ENCODE measurements around the gene C10orf143. TPM values are rescaled to one million over a fixed set of nuclear protein-coding genes. Genes with fewer than 3 reads are reported as not detected.

The C10orf143 gene
- total and polyA plus RNA-seq, 2 of the 8 experiments (the other 6 are each of a cell fraction or from before 2014, with no cell fraction given), result 1.6 to 2.0 TPM

GRCh38 chr10:130041451-130042371, 68.9 kb downstream of the C10orf143 start:
- no peak overlapping the region for H4K8ac ChIP-seq (ENCODE audit: extremely low read depth, insufficient read depth, low read length)
- no peak overlapping the region for H3K23ac ChIP-seq (ENCODE audit: insufficient read length)
- no peak overlapping the region for H2BK20ac ChIP-seq (ENCODE audit: low read length)
- no peaks in the 10 kb centered on the region; a peak in 1 of 4 replicates for H3K9me3 ChIP-seq (ENCODE audit: insufficient read depth in 2 of 2, low read depth in 1 of 2, low read length in 1 of 2)
- H3K4me1 ChIP-seq (replicated peaks in 1 of 4; ENCODE audit: control insufficient read depth in 3 of 4, insufficient read depth in 4 of 4, low read length in 3 of 4), result peaks cover 0 to 4% (median 0%) of the 10 kb centered on the region in 4 experiments; a peak in 2 of 7 replicates
- H2BK120ac ChIP-seq (replicated peaks; ENCODE audit: low read depth, low read length), result no peak overlapping the region
- H3K56ac ChIP-seq (replicated peaks; ENCODE audit: insufficient read length, low read depth, low read length), result no peak overlapping the region
- no peak overlapping the region for H3K27ac ChIP-seq (ENCODE audit: low read depth, low read length)
- peaks cover 0 to 2% (median 0%) of the 10 kb centered on the region in 4 experiments; a peak in 1 of 7 replicates for H3K27me3 ChIP-seq (replicated peaks in 1 of 4; ENCODE audit: control insufficient read depth in 3 of 4, extremely low read depth in 1 of 4, insufficient read depth in 3 of 4, low read length in 3 of 4)
- no peaks in the 10 kb centered on the region for H3K79me2 ChIP-seq (ENCODE audit: control insufficient read depth in 1 of 2, insufficient read depth in 2 of 2, low read length in 2 of 2)
- no peak overlapping the region for H3K4me3 ChIP-seq (ENCODE audit: extremely low read depth in 1 of 4, insufficient read depth in 2 of 4, low read depth in 3 of 4, low read length in 4 of 4)
- ChIA-PET POLR2A (ENCODE audit: partially characterized antibody) (interaction anchor here (1.2 kb wide), 1 partner anchor 86 kb away, joined by 3 read pairs; no protein-coding TSS in a partner anchor), CTCF (ENCODE audit: partially characterized antibody) (interaction anchor here (0.6 to 1.4 kb wide), 3 partner anchors 34 to 1838 kb away, joined by 3 read pairs; no protein-coding TSS in a partner anchor)
- H4K20me1 ChIP-seq (replicated peaks in 1 of 2; ENCODE audit: control insufficient read depth in 1 of 2, insufficient read depth in 2 of 2, low read length in 2 of 2), result peaks cover 0 to 2% of the 10 kb centered on the region in 2 experiments
- H2BK12ac ChIP-seq (ENCODE audit: low read depth, low read length), result no peak overlapping the region
- no peak overlapping the region for H3K18ac ChIP-seq (ENCODE audit: extremely low read depth, low read length)
- H4K5ac ChIP-seq (ENCODE audit: insufficient read length, low read depth, low read length), result no peak overlapping the region
- no peak overlapping the region for H3K14ac ChIP-seq (ENCODE audit: insufficient read length)
- H3K79me1 ChIP-seq (ENCODE audit: low read depth, low read length), result no peaks in the 10 kb centered on the region
- 87% methylated on average over 10 of the region's 10 CpGs; no CpG with 5 or more reads in 1 of the 2 experiments for whole genome bisulfite sequencing, 2 experiments (ENCODE audit: extremely low coverage in 1 of 2, insufficient coverage in 1 of 2, insufficient read length in 1 of 2, insufficient replicate concordance in 2 of 2, low coverage in 1 of 2, low lambda C conversion rate in 2 of 2, missing lambda C conversion rate in 1 of 2)
- no peak for FAIRE-seq
- no peaks in the 10 kb centered on the region for H3K23me2 ChIP-seq (ENCODE audit: low read depth, low read length)
- H3K36me3 ChIP-seq (ENCODE audit: control insufficient read depth in 2 of 4, insufficient read depth in 4 of 4, low read length in 3 of 4), result no peaks in the 10 kb centered on the region
- DNase-seq (ENCODE audit: low read depth in 1 of 2, low spot score in 2 of 2), result peak in 1 of 2 experiments; percentile 16
- peak overlapping the region; percentile 13 for H4K91ac ChIP-seq (replicated peaks; ENCODE audit: insufficient read length, low read length)
- no peak overlapping the region for H2BK5ac ChIP-seq (ENCODE audit: low read depth, low read length)
- H2AFZ ChIP-seq (ENCODE audit: low read length), result no peak overlapping the region
- no peak overlapping the region; a peak in 1 of 7 replicates for H3K9ac ChIP-seq (replicated peaks in 1 of 4; ENCODE audit: extremely low read depth in 1 of 4, low read depth in 3 of 4, low read length in 3 of 4)
- H3K4me2 ChIP-seq (ENCODE audit: insufficient read depth in 1 of 2, low read depth in 2 of 2, low read length in 2 of 2), result no peak overlapping the region
- peak overlapping the region; percentile 41 for H3K4ac ChIP-seq (replicated peaks; ENCODE audit: insufficient read length, low read depth, low read length)
- no peak overlapping the region for H2BK15ac ChIP-seq (ENCODE audit: low read length)
- no peak overlapping the region for H2AK5ac ChIP-seq (ENCODE audit: low read depth, low read length)
- TF ChIP-seq HDAC2 (IDR thresholded peaks at IDR 0.05; ENCODE audit: borderline replicate concordance in 1 of 2, low read depth in 2 of 2, low read length in 2 of 2) (no peak), MAFK (IDR thresholded peaks at IDR 0.05; ENCODE audit: low read depth, low read length) (no peak), CBX5 (IDR thresholded peaks at IDR 0.05; ENCODE audit: low read depth, low read length) (no peak), KDM4A (IDR thresholded peaks at IDR 0.05; ENCODE audit: low read depth, low read length, severe bottlenecking) (no peak), RFX5 (IDR thresholded peaks at IDR 0.05; ENCODE audit: borderline replicate concordance, low read depth, low read length) (no peak), KDM5A (IDR thresholded peaks at IDR 0.05; ENCODE audit: low read length) (no peak), CBX8 (IDR thresholded peaks at IDR 0.05; ENCODE audit: borderline replicate concordance, low read depth, low read length) (no peak), SUZ12 (IDR thresholded peaks at IDR 0.05; ENCODE audit: low read length) (no peak)
- TF ChIP-seq, protein P1, sequence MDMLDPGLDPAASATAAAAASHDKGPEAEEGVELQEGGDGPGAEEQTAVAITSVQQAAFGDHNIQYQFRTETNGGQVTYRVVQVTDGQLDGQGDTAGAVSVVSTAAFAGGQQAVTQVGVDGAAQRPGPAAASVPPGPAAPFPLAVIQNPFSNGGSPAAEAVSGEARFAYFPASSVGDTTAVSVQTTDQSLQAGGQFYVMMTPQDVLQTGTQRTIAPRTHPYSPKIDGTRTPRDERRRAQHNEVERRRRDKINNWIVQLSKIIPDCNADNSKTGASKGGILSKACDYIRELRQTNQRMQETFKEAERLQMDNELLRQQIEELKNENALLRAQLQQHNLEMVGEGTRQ (IDR thresholded peaks at IDR 0.05; ENCODE audit: low read length), result no peak

Measured in H1 (cell line).